GM20431 (cell line): ENCODE results near the gene PRKAG2.
"Not testable (repeated sequence)": the region's sequence is repeated elsewhere in the genome, so short reads cannot be mapped to it uniquely, and the experiment has no call there.

Source experiments
- in situ Hi-C: fragments of 300-500 bp; cut with MseI, MboI; formaldehyde crosslinking; loops from one replicate; pipeline ENCODE4 v1.15.0; 2020; ENCODE audit warnings: low sequenced_read_pairs; ENCODE audit not compliant: unreplicated experiment

The PRKAG2 gene

GRCh38 chr7:151795168-151795811 lies 81.6 kb downstream of the PRKAG2 start:
- in situ Hi-C loops, result no loop called here

DNA sequence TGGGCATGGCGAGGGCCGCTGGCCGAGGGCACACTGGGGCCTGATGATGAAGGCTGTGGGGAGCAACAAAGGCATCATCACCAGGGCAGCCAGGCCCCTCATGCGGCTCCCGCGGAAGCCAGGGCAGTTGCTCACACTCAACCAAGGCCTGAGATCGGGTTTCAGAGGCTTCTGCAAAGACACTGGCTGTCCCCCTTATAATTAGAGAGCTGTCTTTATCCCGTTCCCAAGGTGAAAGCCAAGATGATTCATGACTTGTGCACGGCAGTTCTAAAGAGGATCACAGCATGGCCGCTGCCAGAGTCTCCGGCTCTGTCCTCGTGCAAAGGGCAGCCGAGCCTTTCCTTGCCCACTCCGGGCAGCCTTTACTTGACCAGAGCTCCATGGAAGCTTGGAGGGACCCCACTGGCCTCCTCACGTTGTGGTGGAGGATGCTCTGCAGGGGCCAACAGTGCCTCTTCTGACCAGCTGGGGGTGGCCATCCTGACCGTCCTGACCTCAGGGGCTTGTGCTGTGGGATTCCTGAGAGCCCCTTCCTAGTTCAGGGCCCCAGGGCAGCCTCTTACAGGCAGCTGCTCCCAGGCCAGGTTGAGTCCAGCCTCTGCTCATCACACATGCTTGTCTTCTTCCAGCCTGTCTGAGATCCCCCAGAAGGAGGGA lies 82.3 kb downstream of the PRKAG2 start:
- in situ Hi-C loops, result no loop called here

DNA sequence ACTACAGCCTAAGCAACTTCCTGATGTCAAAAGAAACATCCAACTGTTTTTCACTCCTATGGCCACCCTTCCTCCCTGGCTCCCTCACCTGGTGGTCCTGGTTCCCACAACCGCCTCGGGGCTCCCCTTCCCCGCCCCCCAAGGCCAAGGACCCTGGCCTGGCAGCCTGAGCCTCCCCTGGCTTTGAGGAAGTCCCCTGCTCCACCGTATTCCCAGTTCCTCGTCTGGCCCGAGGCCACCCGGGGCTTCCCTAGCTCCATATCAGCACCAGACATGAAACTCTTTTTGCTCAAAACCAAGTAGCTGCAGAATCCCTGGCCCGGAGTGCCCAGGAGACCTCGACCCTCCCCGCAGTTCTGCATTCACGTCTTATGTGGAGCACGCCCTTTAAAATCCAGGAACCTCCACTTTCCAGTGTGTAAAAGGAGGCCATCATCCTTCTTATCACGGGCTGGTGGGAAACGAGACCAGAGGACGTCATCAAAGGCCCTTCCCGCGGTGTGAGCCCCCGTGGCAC lies 82.9 kb downstream of the PRKAG2 start:
- in situ Hi-C loops, result no loop called here

DNA sequence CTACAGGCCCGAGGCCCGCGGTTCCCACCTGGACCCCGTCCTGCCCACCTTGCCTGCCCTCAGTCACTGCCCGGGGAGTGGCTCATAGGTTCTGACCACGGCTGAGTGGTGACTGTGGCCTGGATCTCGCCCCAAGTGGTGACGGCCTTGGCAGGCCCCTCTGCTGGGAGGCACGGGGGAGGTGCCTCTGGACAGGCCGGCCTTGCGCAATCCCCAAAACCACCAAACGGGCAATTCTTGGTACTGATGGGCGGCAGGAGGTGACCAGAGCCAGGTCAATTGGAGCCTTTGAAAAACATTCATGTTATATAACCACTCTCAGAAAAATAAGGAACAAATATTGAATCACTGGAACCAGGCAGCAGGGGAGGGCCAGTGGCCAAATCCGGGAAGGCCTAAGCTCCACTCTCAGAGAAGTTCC lies 83.4 kb downstream of the PRKAG2 start:
- in situ Hi-C loops, result no loop called here

GRCh38 chr7:151792636-151793035 lies 84.3 kb downstream of the PRKAG2 start:
- in situ Hi-C loops, result no loop called here

GRCh38 chr7:151792086-151792485 lies 84.8 kb downstream of the PRKAG2 start:
- in situ Hi-C loops, result no loop called here

DNA sequence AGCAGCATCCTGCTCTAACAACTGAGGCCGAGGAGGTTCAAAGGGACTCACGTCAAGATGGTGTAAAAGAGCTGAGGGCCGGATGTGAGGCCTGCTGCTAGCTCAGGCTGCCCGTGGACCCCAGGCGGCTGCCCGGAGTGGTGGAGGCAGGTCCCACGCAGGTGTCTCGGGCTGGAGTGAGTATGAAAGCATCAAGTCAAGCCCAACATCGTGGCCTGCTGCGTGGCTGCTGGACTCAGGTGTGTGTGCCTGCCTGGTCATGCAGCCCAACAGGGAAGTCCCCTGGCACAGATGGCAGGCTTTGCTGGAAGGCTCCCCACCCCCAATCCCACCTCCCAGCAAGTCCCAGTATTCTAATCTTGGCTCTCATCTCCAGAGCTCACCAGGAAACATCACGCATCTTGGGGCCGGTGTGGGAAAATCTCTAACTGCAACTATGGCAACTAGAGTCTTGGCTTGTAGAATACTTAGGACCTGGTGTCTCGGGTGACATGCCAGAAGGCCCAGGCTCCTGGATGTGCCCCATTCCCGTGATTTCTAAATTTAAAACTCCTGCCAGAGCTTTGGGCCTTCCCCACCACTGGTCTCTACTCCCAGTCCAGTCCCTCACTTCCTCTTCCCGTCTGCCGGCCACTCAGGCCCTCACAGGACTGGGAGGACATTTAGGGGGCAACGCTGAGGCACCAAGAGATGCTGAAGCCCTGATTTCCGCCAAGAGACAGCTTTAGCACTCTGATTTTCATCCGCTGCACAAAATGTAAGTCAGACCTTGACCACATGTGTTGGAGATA lies 85.9 kb downstream of the PRKAG2 start:
- in situ Hi-C loops, result no loop called here

DNA sequence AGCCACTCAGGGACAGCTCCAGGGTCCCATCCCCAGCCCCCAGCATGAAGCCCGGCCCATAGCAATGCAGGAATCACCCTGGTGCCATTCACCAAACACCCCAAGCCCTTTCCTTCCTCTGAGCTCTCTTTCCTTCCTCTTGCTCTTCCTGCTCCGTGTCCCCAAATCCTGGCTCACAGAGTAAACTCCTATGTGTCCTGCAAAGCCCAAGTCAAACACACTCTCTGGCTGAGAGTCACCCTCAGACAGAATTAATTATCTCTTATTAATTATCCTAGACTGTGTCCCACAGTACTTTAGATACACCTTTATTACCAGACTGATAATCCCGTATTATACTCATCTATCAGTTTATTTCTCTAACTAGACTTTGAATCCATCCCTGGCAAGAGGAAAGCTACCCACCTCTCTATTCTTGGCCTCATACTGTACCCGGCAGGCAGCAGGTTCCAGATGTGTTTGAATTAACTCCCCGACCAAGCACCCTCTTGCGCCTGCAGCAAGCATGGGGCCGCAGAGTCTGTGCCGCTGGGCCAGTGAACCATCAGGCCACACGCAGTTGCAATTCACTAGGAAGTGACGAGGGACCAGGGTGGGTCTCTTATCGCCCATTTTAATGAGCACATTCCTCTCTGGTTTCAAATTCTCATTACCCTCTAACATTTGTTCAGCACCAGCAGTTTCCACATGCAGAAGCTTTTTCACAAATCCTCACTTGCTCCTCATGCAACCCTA lies 86.7 kb downstream of the PRKAG2 start:
- in situ Hi-C loops, result no loop called here

DNA sequence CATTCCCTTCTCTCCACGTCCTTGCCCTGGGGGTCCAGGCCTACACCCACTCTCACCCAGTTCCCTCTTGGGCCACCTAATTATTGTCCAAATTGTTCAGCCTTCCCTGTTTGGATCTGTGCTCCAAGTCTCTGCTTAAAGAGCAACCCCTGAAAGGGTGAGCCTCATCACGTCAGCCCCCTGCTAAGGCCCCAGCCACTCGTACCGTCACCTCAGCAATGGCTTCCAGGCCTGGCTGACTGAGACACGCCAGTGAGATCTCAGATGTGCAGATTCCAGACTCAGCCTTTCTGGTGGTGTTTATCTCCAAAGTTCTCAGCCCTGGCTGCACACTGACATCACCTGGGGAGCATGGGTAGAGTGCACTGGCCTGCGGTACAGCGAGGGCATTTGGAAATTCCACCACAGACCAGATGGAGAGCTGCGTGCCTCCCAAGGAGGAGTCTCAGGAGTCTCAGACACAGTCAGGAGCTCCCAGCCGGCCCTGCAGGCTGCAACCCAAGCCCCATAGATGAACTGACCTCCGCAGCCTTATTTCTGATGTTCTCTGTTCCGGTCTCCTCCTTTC lies 87.5 kb downstream of the PRKAG2 start:
- in situ Hi-C loops, result no loop called here

DNA sequence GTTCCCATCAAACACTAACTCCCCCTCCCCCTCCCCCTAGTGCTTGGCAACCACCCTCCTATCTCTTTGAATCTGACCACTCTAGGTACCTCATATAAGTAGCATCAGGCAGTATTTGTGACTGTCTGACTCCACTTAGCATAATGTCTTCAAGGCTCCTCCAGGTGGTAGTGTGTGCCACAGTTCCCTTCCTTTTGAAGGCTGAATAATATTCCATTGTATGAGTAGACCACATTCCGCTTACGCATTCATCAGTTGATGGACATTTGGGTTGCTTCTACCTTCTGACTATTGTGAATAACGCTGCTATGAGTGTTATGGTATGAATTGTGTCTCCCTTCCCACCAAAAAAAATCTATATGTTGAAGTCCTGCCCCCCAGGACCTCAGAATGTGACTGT lies 89.6 kb downstream of the PRKAG2 start:
- in situ Hi-C loops, result no loop called here

- in situ Hi-C loops, result no loop called here
Measured at GRCh38 chr7:151786936-151787335, 90.0 kb downstream of the PRKAG2 start.

DNA sequence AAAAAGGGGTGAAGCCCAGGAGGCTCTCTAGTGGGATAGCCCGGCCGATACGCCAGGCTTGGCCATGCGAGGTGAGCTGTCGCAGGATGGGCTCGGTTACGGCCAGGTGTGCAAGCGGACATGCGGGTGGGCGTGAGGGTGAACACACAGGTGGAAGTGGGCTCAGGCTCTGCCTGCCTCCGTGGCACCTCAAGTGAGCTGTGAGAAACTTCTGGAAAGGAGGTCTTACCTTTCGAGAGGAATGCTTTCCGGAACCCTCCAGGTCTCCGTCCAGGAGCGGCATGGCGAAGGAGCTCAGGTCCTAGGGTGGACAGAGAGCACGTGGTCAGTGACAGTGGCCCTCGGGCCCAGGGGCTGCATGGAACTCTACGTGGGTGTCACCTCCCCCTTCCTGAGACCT lies 90.7 kb downstream of the PRKAG2 start:
- in situ Hi-C loops, result no loop called here

DNA sequence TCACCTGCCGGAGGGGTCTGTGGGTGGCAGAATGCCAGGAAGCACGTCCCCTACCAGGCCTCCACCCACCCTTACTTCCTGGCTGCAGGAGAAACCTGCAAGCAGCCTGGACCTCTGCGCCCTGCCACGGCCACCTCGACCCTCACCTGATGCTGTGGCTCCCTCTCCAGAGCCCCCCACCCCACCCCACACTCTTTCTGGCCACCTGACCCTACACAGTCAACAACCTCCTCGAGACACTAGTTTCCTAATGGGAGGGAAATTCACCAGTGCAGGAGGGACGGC lies 91.3 kb downstream of the PRKAG2 start:
- in situ Hi-C loops, result no loop called here

DNA sequence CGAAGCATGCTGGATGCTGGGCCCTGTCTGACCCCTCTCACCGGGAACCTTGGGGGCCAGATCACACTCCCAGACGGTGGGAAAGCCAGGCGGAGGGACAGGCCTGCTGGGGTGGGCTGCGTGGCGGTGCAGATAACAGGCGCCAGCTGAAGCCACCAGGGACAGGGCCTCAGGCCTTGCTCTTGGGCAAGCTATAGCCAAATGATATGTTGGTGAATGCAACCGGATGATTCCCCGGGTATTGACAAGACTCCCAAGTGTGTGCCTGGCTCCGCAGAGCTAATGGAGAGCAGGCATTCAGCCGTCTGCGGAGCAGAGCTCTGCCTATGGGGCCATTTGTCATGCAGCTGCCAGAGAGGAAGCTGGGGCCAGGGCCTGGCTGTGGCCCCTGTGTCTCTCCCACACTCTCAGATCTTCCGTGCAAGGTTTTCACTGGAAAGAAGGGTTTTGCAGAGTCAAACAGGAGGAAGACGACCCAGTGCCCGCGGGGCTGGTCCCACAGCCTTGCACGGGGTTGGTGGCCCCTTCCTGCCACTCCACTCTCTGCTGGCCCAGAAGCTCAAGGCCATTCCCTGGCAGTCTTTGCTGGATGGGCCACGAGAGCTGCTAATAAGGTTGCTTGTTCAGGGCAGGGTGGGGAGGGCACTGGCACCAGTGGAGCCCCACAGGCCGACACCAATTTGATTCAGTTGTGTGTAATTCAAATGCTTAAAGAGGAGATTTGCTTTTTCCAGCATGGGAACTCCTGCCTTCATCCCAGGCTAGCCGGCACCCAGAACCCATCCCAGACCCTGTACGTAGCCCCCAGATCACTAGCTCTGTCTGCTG lies 91.8 kb downstream of the PRKAG2 start:
- in situ Hi-C loops, result no loop called here

DNA sequence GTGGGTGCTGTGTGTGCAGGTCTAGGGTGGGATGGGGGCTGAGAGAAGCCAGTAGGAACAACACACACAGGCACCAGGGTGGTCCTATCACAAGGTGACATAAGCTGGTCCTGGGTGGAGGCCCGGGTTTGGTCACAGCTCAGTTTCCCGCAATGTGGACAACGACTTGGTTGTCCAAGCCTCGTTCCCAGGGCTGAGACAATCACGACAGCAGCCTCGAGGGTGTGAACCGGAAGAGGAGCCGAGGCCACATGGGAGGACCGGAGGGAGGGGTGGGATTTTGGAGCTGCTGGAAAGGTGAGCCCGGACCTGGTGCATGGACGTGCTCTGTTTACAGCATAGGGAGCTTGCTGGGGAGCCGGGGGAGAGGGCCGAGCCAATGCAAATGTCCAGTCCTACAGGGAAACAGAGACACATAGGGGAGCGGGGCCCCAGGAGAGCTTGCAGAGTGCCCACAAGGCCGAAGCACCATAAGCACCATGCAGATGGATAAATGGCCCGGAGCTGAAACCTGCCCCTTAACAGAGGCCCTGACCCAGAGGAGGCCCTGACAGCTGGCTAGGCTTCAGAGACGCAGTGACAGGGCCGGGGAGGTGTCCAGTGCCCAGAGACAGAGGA lies 92.8 kb downstream of the PRKAG2 start:
- in situ Hi-C loops, result no loop called here

DNA sequence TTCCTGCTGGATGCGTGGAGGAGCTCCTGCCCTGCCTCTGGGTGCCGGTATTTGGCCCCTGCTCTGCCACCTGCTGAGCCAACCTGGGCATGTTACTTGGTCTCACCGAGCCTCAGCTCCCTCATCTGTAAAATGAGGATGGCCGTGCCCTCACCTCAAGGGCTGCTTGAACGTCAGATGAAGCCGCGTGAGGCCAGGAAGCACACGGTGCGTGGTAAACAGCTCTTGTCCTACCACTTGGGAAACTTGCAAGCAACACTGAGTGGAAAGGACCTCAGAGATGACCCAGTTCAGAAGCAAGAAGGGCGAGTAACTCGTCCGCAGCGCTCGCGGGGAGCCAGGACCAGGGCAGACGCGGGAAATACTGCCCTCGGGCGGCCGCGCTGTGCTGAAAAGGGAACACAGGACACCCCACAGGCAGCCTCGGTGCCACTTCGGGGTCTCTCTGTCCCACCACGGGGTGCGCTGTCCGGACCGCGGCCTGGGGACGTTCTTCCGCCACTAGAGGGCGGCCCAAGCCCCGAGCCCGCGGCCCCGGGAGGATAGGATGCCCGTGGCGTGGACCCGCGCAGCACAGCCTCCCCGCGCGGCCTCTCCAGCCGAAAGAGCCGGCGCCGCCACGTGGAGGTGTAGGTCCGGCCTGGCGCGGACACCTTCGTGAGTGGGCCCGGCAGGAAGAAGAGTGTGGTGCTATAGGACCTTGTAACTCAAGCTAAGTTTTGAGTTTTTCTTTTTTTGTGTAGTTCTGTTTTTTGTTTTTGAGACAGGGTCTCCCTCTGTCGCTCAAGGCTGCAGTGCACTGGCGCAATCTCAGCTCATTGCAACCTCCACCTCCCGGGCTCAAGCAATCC lies 94.1 kb downstream of the PRKAG2 start:
- in situ Hi-C loops, result no loop called here

DNA sequence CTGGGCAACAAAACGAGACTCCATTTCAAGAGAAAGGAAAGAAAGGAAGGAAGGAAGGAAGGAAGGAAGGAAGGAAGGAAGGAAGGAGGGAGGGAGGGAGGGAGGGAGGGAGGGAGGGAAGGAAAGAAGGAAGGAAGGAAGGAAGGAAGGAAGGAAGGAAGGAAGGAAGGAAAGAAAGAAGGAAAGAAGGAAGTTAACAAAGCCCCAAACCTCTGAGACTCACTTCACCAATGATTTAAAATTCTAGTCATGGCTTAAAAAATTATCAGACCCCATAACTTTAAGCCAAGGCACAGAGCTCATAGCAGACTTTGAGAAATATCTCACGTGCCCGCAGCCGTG lies 94.7 kb downstream of the PRKAG2 start:
- in situ Hi-C loops, result not testable (repeated sequence)

DNA sequence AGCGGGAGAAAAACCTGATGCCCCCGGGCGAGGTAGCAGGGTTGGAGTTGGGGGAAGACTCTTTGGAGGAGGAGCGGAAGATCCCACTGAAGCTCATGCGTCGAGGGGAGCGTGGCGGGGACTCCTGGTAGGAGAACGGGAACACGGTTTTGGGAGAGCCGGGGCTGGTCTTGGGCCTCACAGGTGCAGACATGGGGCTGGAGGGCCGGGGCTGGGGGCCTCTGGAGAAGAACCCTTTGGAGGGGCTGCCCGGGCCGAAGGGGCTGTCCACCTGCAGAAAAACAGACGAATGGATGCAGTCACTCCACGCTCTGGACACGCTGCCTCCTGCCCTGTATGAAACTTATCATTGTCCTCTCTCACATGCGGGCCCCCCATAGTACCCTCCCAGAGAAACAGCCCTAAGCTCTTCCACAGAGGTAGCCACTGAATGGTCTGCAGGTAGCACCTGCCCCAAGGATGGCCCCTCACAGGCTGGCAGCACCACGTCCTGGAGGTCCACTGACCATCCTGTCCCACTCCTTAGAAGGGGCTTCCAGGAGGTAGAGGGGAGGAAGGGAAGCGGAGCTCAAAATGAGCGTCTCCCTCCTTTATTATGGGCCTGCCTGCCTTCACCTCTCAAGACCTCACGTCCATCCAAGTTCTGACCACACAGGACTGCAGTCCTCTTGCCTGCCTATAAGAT lies 95.6 kb downstream of the PRKAG2 start:
- in situ Hi-C loops, result no loop called here
